ENCODE results near the gene TUBGCP3.

The TUBGCP3 gene

DNA sequence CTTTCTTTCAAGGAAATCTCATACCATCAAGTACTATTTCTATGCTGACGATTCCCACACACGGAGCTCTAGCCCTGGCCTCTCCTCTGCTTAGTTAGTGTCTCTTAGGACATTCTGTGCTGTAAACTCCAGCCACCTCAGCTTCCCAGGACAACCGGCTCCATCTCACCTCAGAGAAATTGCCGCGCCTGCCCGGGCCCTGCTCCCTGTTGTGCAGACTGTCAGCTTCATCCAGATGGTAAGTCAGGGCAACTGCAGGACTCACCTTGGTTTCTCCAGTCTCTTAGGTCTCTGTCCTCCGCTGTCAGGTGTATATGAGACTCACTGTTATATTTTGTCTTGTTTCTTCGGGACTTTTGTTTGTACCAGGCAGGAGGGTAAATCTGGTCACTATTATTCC, 113.1 kb downstream of the TUBGCP3 start:
- no peak for DNase-seq

DNA sequence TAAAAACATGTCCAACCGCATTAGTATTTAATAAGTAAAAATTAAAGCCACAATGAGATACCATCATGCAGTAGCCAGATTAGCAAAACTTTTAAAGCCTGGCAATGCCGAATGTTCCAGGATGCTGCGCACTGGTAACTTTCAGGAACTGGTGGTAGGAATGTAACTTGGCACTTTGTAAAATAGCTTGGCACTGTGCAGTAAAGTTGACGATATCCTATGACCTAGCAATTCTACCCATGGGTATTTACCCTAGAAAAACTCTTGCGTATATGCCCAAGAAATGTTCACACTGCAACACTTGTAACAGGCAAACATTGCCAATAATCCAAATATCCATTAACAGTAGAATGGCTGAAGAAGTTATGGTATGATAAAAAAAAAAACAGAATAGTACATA, 114.1 kb downstream of the TUBGCP3 start:
- no peak for DNase-seq

DNA sequence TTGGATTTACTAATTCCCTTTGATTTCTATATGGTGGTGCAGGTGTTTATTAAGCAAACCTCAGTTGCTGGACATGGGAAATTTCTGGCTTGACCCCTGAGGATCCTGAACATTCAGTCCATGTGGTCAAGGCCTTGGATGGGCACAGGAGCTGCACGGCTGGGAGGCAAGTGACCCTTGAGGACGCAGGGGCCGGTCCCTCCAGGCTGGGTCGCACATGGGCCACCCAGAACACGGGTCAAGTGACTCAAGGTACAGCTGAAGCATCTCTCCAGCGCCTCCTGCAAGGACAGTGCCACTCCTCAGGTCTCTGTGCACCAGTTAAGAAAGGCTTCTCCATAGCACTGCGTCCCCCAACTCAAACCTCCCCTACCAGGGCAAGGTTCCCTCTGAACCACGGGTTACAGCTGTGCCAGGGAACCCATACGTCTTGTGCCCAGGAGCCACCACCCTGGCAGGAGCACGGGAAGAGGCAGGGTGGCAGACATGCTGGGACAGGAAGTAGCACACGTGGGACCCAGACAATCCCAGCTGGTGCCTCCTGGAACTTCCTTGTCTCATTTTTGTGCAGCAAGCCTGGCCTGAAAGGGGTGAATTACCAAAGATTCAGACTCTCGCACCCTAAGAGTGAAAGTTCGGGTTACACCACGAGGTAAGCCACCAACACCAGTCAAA, 118.7 kb downstream of the TUBGCP3 start:
- no peak for DNase-seq

DNA sequence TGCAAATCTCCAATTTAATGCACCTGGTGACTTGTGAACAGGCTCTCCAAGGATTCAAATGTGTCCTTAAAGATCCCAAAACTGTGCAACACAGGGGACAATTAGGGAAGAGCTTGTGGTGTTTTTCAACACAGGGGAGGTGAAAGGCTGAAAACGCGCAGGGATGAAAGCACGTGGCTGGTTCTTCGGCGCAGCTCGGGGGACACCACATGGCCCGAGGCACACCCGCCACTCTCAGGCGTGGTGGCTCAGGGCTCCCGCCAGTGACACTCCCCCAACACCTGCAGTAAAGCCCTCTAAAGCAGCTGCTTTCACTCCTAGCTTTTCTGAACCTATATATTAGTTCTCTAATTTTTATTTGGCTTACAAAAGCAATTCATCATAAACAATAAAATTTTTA, 119.9 kb downstream of the TUBGCP3 start:
- no peak for DNase-seq

DNA sequence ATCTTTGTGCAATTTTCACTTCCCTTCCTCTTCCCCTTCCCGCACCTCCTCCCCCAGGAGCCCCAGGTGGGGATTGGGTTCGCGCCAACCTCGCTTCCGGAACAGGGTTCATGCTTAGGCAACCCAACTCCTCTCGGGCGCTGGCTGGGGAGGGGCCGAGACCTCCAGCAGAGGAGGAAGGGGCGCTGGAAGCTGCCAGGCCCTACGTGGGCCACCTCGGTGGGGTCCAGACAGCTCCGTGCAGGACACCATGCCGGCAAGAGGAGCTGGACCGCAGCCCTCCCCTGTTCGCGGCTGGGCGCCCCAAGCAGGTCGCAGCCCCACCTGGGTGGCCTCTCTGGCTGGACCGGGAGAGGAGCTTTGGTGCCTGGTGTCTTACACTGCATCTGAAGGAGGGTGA, 120.7 kb downstream of the TUBGCP3 start:
- DNase-seq: no peak

DNA sequence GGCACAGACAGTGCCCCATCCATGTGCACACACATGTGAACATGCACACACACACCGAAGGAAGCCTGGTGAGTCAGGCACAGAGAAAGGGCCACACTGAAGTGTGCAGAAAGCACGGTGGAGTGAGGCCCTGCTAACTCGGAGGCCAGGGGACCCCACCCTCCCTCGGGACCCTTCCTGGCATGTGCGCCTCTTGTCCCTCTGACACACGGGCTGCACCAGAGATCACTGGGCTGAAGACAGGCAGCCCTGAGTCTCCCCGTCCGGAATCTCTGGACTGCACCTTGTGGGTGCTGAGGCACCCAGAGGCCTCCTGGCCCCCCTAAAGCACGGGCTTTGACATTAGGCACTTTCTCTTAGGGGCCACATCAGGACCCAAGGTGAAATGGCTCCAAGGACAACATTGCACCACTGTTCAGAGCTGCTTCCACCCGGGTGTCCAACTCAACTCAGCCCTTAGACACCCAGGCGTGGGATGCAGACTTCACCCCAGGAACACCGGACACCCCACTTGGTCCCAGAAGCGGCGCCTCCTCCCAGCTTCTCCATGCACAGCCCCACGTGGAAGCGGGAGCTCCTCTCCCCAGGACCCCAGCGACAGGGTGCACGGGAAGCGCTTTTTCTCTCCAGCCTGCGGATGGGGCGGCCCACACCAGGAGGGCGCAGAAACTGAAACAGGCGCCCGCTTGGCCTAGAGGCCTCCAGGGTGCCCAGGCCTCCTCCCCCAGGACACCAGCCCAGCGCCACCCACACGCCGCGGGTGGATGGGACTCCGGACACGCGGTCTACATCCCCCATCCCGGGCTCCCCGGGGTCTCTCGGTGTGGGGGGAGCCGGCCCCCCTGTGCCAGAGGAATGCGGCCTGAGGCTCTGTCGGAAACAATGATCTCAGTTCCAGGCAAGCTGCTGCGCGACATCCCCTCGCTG, 121.6 kb downstream of the TUBGCP3 start:
- no peak for DNase-seq

DNA sequence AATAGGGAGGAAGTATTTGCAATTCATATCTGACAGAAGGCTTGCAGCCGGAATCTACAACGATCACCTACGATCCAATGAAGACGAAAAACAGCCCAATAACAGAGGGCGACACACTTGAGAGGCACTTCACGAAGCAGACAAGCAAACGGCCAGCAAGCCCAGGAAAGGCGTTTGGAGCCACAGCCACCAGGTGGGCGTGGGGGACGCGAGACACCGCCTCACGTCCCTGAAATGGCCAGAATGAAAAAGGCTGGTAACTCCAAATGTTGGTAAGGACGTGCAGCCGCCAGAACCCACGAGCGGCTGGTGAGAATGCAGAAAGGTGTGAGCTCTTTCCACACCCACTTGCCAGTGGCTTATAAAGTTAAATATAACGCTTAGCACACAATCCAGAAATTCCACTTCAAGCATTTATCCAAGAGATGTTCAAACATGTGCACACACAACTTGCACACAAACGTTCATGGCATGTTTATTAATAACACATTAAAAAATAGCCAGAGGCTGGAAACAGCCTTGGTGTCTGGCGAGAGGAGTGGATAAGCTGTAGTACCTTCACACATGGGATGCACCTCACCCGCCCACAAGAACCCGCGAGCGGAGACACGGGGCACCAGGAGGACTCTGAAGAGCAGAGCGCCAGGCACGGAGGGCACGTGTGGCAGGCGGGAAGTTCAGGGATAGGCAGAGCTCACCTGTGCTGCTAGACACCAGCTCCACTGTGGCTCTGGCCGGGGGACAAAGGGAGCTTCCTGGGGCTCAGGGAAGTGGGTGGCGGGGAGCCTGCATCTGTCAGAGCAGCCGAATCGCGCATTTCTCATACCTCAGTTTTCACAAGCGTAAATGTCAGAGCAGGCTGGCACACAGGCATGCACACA, 122.5 kb downstream of the TUBGCP3 start:
- DNase-seq: no peak

DNA sequence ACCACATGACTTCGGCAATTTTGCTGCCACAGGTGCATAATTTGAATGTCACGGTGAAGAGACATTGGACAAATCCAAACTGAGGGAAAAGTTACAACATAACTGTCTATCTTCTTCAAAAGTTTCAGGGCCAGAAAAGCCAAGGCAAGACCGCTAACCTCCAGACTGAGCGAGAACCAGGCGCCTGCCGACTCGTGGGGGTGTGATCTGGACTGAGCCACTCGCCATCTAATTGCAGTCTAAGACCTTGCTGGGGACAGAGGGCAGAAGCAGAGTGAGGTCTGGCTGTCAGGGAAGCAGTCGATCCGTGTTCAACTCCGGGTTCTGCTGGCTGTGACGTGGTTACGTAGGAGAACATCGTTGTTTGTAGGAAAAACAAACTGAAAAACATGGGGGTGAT, 123.2 kb downstream of the TUBGCP3 start:
- no peak for DNase-seq

DNA sequence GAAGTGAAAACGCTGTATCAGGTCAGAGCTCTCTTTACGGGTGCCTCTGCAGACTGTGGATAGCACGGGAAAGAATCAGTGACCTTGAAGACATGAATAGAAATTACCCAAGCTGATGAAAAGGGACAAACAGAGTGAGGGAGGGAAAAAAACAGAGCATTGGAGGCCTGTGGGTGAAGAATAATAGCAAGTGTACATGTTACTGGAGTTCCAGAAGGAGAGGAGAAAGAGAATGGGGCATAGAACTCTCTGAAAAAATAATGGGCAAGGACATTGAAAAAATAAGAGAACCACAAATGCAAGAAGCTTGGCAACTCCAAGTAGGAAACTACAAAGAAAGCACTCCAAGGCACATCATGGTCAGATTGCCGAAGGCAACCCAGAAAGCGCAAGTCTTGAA, 125.5 kb downstream of the TUBGCP3 start:
- DNase-seq: no peak

DNA sequence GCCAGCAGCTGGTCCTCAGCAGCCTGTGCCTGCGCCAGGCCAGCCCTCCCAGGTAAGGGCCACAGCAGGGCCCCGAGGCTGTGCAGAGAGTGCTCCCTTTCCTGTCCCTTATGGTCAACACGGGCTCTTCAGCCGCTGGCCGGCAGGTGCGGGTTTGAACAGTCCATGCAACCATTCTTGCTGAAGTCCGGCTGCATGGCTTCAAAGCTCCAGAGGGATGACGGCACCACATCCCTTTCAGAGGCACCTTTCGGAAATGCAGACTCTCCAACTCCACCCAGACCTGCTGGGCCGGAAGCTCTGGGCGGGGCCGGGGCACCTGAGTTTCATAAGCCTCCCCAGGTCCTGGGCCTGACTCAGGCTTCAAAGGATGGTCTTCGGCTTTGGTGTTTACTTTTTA, 130.5 kb downstream of the TUBGCP3 start:
- no peak for DNase-seq

DNA sequence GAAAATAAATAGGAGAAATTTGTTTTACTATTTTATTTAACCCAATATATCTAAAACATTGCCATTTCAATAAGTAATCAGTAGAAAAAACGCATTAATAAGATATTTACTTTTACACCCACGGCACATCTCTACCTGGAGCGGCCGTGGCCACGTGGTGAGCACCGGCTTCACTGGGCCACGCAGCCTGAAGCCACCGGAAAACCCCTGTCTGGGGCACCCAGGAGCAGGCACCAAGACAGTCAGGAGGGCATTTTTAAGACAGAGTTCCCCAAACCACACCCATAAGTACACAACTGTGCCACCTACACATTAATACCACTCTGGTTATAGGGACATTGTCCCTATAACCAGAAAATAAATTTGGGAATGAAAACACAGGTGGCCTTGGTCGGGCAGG, 130.9 kb downstream of the TUBGCP3 start:
- DNase-seq: no peak

DNA sequence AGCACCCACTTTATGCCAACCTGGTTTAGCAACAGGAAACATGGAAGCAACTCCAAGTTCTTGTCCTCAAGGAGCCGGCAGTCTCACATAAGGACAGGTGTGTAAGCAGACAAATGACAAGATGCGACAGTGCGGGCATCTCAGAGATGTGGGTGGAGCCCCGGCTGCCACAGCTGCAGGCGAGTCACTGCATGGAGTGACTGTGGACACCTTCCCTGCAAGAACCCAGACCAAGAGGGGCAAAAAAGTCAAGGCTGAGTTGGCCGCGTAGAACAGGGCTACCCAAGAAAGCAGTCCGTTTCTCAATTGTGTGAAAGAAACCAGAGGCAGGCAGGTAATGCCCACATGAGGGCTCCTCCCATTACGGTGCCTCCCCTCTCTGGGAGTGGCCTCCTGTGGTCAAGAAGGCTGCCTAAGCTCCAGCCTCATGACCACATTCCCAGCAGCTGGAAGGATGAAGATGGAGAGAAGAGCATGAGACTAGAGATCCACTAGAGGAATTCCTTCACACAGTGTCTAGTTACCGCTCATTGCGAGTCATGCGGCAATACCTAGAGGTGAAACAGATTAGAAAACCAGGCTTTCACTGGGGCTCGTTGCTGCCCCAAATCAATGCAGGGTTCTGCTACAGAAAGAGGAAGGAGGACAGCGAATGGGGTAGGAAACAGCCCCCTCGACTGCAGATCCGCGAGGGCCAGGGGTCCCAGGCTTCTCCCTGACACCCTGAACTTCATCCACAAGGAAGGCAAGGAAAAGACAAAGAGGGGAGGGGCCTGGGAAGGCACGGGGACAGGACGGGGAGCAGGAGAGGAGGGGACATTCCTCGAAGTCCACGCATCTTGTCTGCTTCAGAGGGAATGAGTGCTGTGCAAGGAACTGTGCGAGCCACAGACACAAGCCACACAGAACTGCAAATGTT, 131.6 kb downstream of the TUBGCP3 start:
- no peak for DNase-seq

DNA sequence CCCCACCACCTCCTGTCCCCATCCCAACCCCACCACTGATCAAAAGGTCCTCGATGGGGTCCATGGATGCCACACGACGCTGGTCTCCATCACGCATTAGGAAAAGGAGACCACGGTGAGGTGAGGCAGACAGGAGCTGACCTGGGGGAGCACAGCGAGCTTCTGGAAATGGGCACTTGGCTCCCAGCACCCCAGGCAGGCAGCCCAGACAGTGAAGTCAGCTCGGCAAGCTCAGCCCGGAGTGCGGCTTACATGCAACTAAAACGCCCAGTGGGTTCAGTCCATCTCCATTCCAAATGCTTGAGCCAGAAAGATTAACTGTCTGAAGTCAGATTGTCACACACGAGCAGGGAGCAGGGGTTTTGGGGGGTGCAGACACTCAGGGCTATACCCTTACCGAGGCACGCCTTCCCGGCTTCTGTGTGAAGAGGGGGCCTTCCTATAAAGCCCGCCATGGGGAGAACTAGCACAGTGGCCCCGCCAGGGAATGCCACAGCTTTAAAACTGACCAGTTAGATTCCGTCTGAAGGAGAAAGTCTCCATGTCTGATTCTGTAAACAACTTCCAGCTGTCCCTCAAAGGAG, 132.4 kb downstream of the TUBGCP3 start:
- DNase-seq: no peak

DNA sequence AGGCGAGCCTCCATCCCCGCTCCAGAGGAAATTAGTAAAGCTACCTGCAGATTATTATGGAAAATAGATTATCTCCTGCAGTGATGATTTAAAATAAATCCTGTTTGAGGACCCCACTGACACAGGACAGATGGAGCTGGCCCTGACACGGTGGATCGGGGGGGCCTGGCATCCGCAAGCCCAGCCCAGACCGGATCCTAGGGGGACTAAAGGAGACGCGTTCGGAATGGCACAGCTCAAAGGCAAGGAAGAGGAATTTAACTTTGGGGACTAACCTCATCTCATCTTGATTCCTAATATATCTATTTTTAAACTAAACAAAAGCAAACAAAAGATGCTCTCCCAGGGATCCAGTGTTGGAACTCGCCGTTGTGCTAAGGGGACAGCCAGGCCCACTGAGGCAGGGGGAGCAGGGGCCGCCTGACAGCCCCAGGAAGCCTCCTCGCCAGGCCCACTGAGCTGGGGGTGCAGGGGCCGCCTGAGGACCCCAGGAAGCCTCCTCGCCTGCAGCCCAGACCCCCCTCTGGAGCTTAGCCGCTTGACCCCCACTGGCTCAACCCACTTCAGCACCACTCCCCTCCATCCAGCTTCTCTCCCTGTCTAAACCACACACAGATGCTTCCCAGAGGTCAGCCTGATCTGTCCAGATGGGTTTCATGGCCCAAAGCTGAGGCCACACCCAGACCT, 133.2 kb downstream of the TUBGCP3 start:
- no peak for DNase-seq

DNA sequence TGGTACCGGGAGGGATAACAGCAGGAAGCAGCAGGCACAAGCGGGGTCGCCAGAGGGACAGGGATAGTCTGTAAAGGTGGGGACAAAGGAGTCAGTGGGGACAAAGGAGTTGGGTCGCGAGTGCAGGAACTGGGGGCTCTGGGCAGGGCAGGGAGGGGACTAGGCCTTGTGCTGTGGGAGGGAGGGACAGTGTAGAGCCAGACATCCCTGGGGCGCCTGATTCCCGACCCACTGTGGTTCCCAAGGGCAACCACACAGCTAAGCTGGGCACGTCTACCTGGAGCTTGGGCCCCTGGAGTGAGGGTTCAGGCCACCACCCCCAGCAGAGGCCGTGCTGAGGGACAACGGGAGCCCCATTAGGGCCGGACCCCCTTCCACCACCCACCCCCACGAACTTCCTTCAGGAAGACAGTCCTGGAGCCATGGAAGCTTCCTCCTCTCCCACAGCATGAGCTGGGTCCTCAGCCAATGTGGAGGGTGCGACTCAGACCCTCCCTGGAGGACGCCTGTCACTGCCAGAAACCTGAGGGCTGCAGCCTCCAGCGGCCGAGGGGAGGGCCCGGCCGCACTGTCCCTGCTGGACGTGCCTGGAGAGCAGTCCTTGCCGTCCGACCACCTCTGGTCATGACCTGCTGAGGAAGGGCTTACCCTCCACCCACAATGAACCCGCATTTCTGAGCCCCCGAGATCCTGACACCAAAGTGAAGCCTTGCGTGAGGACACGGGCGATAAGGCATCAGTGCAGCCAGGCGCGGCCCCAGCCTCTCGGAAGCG, 133.9 kb downstream of the TUBGCP3 start:
- no peak for DNase-seq

DNA sequence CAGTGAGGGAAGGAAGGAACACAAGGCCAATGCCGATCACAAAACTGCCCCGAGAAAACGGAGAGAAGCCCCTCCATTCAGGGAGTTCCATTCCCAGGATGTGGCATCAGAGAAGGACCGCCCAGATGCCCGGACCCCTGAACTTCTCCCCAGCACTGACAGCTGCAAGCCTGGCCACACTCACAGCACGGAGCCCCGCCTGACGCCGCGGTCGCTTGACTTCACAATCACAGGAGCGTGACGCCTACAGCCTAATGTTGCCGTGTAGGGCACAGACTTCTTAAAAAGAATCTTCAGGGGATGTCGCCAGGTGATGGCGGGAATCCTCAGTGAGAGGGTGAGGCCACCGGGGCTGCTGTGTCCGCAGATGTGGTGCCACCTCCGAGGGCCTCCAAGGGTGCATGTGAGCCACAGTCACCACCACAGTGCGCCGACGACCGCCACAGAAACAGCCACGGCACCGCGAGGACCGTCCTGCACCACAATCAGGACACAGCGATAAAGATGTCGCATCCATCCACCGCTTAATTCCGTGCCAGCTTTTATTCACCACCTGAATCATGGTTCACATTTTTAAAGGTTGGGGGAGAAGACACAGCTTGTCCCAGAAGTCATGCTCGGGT, 134.6 kb downstream of the TUBGCP3 start:
- DNase-seq: no peak

DNA sequence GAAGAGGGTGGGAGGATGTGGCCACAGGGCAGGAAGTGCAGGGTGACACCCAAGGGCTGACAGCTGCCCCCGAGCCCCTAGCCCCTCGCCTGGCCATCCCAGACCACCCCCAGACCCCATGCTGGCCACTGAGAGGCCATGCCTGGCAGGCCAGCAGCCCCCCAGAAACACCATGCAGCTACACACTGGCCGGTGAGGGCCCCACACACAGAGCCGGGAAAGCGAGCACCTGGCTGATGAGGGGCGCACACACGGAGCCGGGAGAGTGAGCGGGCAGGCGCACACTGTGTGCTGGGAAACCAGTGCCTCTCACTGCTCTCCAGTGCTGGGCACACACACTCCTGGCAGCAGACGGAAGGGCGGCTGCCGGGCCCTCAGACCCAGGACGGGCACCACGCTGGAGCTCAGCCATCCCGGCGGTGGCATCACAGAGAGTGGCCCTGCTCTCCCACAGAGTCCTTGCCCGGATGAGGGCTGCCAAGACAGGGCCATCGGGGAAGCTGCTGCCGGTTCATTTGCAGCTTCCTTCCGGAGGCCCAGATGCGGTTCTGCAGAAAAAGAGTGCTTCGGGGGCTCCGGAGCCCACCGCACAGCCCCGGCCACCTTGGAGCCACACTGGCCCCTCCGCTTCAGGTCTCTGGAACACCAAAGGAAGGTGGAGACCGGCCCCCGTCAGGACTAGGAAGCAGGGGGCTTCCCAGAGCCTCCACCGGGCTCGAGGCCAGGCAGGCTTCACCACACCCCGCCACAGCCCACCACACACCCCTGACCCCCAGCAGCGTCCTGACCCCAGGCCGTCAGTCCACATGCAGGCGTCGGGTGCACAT, 135.4 kb downstream of the TUBGCP3 start:
- no peak for DNase-seq

DNA sequence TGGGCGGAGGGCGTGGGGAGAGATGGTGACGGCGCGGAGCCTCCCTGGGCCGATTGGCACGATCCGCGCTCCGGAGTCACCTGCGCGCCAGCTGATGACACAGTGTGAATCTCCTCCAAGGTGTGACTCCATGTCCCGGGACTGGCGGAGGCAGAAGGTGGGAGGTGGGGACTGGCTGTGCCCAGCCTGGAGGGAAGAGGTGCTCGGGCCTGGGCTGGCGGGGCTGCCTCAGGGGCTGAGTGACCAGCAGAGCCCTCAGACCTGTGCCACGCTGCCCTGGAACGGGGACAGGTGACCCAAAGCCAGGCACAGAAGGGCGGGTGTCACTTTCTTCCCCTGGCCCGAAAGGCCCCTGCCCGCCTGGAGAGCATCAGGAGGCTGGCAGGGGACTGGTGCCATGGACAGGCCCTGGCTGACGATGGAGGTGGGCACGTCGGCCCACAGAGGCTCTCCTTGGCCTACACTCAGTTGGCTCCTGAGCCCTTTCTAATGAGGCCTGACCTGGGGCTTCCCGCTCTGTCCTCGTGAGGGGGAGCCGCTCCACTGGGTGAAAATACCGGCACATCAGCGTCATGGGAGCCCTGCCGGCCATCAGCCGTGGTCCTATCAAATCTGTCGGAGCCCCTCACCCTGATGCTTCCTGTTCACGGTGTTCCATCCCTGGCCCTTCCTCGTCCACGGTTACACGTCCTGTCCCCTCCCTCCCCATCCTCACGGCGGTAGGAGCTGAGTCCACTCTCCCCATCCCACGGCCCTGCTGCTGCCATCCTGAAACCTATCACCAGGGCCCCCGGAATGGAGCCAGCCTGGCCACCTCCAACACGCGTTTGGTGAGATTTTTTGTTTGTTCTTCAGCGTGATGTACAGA, 136.2 kb downstream of the TUBGCP3 start:
- no peak for DNase-seq
